HG03520 (cell line): ENCODE data around the gene RBP3.
A peak's percentile ranks its signal among the peaks of the same experiment; 100 is the strongest.

Experiments used
- ATAC-seq: cut with Tn5 transposase; IDR thresholded peaks from one replicate; pipeline ENCODE4 v1.9.1; 2021; ENCODE audit warnings: mild to moderate bottlenecking, moderate library complexity; ENCODE audit not compliant: unreplicated experiment

RBP3 gene

DNA sequence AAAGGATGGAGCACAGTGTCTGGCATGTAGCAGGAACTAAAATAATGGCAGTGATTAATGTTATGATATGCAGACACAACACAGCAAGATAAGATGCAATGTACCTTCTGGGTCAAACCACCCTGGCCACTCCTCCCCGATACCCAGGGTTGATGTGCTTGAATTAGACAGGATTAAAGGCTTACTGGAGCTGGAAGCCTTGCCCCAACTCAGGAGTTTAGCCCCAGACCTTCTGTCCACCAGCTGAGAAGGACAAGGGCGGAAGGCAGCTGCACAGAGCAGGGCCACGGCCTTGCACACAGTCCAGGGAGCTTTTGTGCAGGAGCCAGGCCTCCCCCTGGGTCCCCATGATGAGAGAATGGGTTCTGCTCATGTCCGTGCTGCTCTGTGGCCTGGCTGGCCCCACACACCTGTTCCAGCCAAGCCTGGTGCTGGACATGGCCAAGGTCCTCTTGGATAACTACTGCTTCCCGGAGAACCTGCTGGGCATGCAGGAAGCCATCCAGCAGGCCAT is at the start of gene RBP3:
Gene RBP3, plus strand, starts transcription at position 226 of the 514 bp plus-strand sequence. Its CDS starts 122 bp downstream, at position 348.
- ATAC-seq, result no peak

DNA sequence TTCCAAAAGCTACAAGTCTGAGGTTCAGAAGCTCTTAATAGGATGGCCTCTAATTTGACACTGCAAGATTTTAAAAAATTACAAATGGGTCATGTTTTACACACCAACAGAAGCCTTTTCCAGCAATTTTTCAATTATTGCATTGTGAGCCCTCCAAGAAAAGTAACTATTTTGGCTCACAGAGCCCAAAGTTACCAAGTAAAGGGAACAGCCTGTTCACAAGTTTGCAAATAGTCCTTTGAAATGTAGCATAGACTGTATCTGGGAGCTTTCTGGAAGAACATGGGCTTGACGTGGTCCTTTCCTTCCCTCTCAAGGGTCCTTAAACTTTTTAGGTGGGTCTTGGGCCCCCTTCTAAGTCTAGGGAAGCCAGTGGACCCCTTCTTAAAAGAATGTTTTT is 49.4 kb upstream of the RBP3 start:
- no peak for ATAC-seq

- no peak for ATAC-seq
These were observed 48.3 kb upstream of the RBP3 start, which contains the start of gene GDF10 for GRCh38 chr10:47299611-47300428. Gene GDF10 (plus strand): TSS chr10:47300197. CDS start chr10:47300652, 455 bp downstream.

GRCh38 chr10:47300429-47300931 is 47.7 kb upstream of the RBP3 start:
- ATAC-seq, result no peak

DNA sequence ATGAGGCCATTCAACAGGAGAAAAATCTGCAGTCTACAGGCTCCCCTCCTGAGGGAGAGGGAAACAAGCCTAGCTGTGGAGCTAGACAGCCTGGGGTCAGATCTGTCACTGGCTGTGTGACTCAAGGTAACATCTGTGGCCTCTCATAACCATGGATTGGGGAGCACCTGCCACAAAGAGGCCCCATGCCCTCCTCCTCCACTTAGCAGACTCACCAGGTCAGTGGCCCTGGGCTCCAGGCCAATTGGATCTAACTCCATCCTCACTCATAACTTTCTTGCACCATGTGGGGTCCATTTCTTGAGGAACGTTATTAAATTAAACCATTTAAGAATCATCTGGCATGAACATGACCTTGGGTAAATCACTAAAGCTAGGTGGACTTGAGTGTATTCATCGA is 46.3 kb upstream of the RBP3 start:
- no peak for ATAC-seq

DNA sequence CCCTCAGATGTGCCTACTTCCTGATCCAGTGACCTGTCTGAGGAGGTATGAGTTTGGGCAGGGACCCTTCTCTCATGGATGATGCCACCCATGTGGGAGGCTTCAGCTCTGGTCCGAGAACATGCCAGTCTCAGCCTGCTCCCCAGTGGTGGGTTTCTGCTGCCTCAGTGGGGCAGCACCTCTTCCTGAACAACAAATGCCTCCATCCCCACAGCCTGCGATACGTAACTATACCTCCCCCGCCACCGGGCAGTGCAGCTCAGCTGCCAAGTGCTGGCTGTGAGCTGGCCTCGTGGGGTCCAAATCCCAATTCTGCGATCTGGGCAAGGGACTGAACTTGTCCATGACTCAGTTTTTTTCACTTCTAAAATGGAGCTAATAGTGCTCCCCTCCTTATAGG is 45.1 kb upstream of the RBP3 start:
- no peak for ATAC-seq

DNA sequence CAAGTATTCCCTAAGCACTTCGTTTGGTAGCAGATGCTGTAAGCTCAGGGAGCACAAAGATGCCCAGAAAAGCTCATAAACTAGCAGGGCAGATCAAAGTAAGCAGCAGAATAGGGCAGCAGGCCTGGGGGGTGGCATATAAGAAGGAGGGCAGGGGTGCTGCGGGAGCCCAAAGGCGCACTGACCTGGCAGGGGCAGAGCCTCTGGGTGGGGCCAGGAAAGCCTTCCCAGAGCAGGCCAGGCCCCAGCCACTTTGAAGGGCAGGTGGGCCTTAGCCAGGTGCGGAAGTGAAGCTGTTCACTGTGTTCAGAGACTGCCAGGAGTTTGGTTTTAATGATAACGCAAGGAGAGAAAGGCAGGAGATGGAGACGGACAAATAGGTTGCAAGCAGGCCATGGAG is 44.3 kb upstream of the RBP3 start:
- no peak for ATAC-seq

DNA sequence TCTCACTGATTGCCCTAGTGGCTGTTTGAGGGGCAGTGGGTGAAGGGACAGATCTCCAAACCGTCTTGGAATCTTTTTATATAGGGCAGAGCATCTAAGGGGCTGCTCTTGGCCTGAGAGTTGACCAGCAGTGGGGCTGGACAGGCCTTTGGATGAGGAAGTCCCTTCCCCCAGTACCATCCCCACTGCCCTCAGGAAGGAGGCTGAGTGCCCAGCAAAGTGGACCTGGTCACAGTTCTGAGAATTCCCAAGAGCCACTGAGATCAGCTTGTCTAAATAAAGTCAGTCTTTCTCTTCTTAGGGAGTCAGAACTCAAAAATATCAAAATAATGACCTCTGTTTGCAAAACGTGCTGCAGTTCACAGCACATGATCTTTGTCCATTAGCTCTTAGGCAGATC is 42.6 kb upstream of the RBP3 start:
- no peak for ATAC-seq

DNA sequence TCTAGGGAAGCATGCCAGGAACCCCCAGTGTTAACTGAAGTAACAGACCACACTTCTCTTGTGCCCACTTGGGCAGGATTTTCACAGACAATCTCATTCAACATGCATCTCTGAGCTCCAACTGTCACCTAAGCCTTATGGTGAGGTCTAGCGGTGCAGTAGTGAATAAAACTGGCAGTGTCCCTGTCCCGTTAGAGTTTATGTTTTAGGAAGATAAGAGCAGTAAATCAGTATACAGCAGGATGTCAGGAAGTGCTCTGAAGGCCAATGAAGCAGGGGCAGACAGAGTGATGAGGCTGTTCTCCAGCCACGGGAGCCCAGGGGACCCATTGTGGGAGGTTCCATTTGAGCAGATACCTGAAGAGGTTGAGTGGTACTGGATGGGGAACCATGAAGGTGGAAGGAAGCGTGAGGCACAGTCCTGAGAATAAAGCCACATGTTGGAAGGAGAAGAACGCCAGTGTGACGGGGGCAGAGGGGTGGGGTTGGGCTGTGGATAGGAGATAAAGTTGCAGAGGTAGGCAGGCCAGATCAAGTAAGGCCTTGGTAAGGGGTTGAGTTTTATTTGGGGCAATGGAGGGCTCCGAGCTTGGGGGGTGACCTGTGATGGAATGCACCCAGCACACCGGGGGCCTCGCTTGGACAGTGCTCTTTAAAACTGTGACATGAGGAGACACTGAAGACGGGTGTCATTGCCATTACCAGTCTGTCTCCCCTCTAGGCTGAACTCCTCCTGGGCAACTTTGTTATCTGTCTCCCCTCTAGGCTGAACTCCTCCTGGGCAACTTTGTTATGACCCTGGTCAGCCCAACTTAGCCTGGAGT is 41.6 kb upstream of the RBP3 start:
- ATAC-seq, result no peak

GRCh38 chr10:47307381-47307780 is 40.8 kb upstream of the RBP3 start:
- ATAC-seq, result no peak

- ATAC-seq, result no peak
These were observed 39.4 kb upstream of the RBP3 start for GRCh38 chr10:47308775-47309174.

GRCh38 chr10:47309408-47310089 is 38.6 kb upstream of the RBP3 start:
- ATAC-seq, result no peak

- ATAC-seq, result no peak
These were observed 38.1 kb upstream of the RBP3 start for GRCh38 chr10:47310090-47310505.

GRCh38 chr10:47311193-47311931 is 36.8 kb upstream of the RBP3 start:
- ATAC-seq, result no peak

- peak; percentile 63 for ATAC-seq
These were observed 36.1 kb upstream of the RBP3 start for GRCh38 chr10:47311932-47312662.

DNA sequence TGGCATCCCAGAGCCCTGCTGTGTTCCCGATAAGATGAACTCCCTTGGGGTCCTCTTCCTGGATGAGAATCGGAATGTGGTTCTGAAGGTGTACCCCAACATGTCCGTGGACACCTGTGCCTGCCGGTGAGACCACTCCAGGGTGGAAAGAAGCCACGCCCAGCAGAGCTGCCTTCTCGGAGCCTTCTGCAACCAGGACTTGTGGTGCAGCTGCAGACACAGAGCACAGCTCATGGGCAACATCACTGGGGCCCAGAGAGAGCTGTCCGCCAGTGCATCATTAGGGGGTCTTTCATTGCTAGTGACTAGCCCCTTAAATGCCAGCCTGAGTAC is 35.5 kb upstream of the RBP3 start:
- no peak for ATAC-seq

DNA sequence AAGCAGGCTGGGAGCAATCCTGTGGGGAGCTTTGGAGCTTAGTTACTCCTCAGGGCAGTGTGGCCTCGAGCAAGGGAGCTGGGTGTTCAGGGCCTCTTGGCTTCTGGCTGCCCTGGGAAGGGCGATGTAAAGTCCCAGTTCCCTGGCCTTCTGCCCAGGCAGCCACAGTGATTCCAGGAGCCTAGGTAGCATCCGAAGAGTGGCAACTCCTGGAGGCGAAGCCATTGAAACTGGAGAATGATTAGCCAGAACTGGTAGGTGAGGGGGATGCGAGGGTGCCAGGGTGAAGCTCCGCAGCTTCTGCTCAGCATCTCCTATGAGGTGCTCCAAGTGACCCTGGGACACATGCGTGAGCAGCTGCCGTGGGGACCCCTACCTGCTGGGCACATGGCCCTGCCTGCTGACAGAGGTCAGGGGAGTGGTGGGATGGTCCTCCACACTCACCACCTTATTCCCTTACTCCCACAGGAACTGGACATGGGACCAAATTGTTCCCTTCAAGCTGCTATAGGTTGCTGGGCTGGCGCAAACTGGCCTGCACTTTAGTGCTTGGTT is 33.7 kb upstream of the RBP3 start:
- ATAC-seq, result no peak

- ATAC-seq, result no peak
These were observed 32.7 kb upstream of the RBP3 start for GRCh38 chr10:47315421-47315820.

DNA sequence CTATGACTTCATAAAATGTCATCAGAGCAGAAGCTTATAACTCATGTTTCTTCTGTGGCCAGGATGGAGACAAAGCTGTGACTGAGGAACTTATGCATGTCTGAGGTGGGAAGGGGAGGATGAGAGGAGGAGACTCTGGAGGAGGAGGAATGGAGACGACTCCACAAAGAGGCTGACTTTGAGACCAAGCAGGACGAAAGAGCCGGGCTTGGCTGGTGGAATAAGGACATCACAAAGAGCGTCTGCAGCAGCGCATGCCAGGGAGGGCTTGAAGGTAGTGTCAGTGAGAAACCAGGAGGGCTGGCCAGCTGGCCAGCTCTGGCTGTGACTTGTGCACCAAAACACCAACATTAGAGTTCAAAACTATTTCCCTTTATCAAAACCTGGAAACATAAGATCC is 32.0 kb upstream of the RBP3 start:
- ATAC-seq, result no peak
